DMS153 treated with DMSO at 0.1 percent for 48 hours (cell line): Measurements from ENCODE around the gene APAF1.
"Not testable (repeated sequence)": the region's sequence is repeated elsewhere in the genome, so short reads cannot be mapped to it uniquely, and the experiment has no call there.

ENCODE experiments used
- DNase-seq: peaks from one replicate; lab custom pipeline; 2025; ENCODE audit not compliant: unreplicated experiment; lab: John Stamatoyannopoulos, UW

APAF1 gene

GRCh38 chr12:98644712-98645571, at the start of gene APAF1, which contains the start of gene IKBIP:
APAF1 (plus strand) TSS chr12:98645290; CDS start chr12:98648360, 3,070 bp downstream.
IKBIP (minus strand) TSS chr12:98644788; CDS start chr12:98644701, 87 bp downstream.
- peak; percentile 83 for DNase-seq

- DNase-seq: not testable (repeated sequence)
These were observed 47.8 kb upstream of the APAF1 start for GRCh38 chr12:98597313-98597712.

GRCh38 chr12:98601924-98602323, 43.2 kb upstream of the APAF1 start:
- no peak for DNase-seq

- no peak for DNase-seq
These were observed 38.6 kb upstream of the APAF1 start for GRCh38 chr12:98606359-98606988.

- no peak for DNase-seq
These were observed 34.5 kb upstream of the APAF1 start for GRCh38 chr12:98610596-98610995.

GRCh38 chr12:98612696-98613334, 32.3 kb upstream of the APAF1 start:
- no peak for DNase-seq

GRCh38 chr12:98618952-98619351, 26.1 kb upstream of the APAF1 start:
- no peak for DNase-seq

GRCh38 chr12:98635657-98636323, 9.3 kb upstream of the APAF1 start:
- DNase-seq: peak; percentile 19

- DNase-seq: no peak
These were observed 8.0 kb upstream of the APAF1 start for GRCh38 chr12:98637068-98637467.

- DNase-seq: no peak
These were observed 7.1 kb upstream of the APAF1 start for GRCh38 chr12:98638009-98638408.

GRCh38 chr12:98639491-98639890, 5.6 kb upstream of the APAF1 start:
- no peak for DNase-seq

GRCh38 chr12:98642801-98643200, 2.3 kb upstream of the APAF1 start:
- not testable (repeated sequence) for DNase-seq

GRCh38 chr12:98644433-98644711, 718 bp upstream of the APAF1 start:
- no peak for DNase-seq

GRCh38 chr12:98645572-98646067, 530 bp downstream of the APAF1 start:
- no peak for DNase-seq

- no peak for DNase-seq
These were observed 1.4 kb downstream of the APAF1 start for GRCh38 chr12:98646294-98647090.

- no peak for DNase-seq
These were observed 6.2 kb downstream of the APAF1 start for GRCh38 chr12:98651328-98651727.

GRCh38 chr12:98653866-98654493, 8.9 kb downstream of the APAF1 start:
- peak; percentile 22 for DNase-seq

- DNase-seq: no peak
These were observed 11.4 kb downstream of the APAF1 start for GRCh38 chr12:98656289-98657101.

- no peak for DNase-seq
These were observed 15.4 kb downstream of the APAF1 start for GRCh38 chr12:98660521-98660920.
